ENCODE measurements around the gene NEK4. TPM values are rescaled to one million over a fixed set of nuclear protein-coding genes. Genes with fewer than 3 reads are reported as not detected.

Gene NEK4
- polyA plus RNA-seq (11.1 to 15.2 TPM (median 13.6 TPM) in 3 replicates), polyA minus RNA-seq (10.9 to 19.8 TPM (median 13.8 TPM) in 3 replicates)
- polyA plus RNA-seq (2011; ENCODE audit: low read depth), result 2.5 TPM
- 8.7 and 12.6 TPM in 2 replicates for polyA plus RNA-seq (2011; cell fraction: cytosol; rRNA removed)
- 12.9 and 13.6 TPM in 2 replicates for polyA plus RNA-seq (2011; cell fraction: nucleus; rRNA removed)
- polyA plus RNA-seq (2012; ENCODE audit: low replicate concordance), result 5.3 and 11.4 TPM in 2 replicates
- polyA minus RNA-seq (2011; cell fraction: cytosol; rRNA and poly(A)+ RNA removed), result 16.3 TPM
- polyA minus RNA-seq (2011; cell fraction: nucleus; rRNA and poly(A)+ RNA removed), result 10.4 and 18.8 TPM in 2 replicates

- dilution Hi-C loops (cut with MboI; ENCODE audit: extremely low pct_ligation_motif_present, low sequenced_read_pairs), result no loop called here
Observed at GRCh38 chr3:52770496-52771333, at the start of gene NEK4. NEK4 (minus strand) TSS chr3:52770940; CDS start chr3:52770746, 194 bp downstream.

DNA sequence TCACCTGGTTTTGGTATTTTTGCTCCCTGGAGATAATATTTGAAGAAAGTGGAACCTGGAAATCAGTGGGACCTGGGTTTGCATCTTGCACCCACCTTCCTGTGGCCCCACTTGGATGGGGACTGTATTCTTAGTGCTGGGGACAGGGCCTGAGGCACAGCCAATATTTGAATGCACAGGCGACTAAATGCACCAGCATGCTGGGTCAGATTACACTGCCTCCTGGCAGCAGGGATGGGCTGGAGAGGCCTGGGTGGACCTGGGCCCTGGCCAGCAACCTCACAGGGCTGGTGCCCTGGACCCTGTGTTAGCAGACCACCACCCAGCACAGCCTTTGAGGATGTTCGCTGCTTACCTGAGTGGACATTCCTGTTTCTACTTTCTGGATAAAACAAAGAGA, 49.2 kb upstream of the NEK4 start:
- Histone ChIP-seq H3K36me3 (ENCODE audit: control insufficient read depth in 2 of 2, extremely low read depth in 1 of 2, insufficient read depth in 2 of 2, low read length in 2 of 2) (no peaks in the 10 kb centered on the region), H4K20me1 (ENCODE audit: control insufficient read depth, extremely low read depth, insufficient read depth, low read length) (no peaks in the 10 kb centered on the region), H3K9me3 (ENCODE audit: control insufficient read depth, low read depth, low read length) (no peaks in the 10 kb centered on the region), H3K4me1 (ENCODE audit: control insufficient read depth, extremely low read depth, insufficient read depth, low read length) (no peaks in the 10 kb centered on the region), H3K79me2 (ENCODE audit: control insufficient read depth, insufficient read depth, low read length) (no peaks in the 10 kb centered on the region), H3K27me3 (ENCODE audit: control insufficient read depth, extremely low read depth, insufficient read depth, low read length) (no peaks in the 10 kb centered on the region), H3K4me2 (ENCODE audit: control insufficient read depth, extremely low read depth, insufficient read depth, low read depth, low read length) (no peak overlapping the region), H3K9ac (ENCODE audit: control insufficient read depth, extremely low read depth, insufficient read depth, low read length) (no peak overlapping the region), H2AFZ (ENCODE audit: control insufficient read depth, low read length) (no peak overlapping the region), H3K27ac (ENCODE audit: control insufficient read depth, insufficient read depth, low read length) (no peak overlapping the region), H3K9me1 (ENCODE audit: control insufficient read depth, extremely low read depth, insufficient read depth, low read length) (no peaks in the 10 kb centered on the region), H3K4me3 (ENCODE audit: control insufficient read depth in 2 of 3, extremely low read depth in 1 of 3, insufficient read depth in 2 of 3, low read depth in 1 of 3, low read length in 3 of 3) (no peak overlapping the region)
- dilution Hi-C loops (cut with MboI; ENCODE audit: extremely low pct_ligation_motif_present, low sequenced_read_pairs), result no loop called here
- no peak for DNase-seq (ENCODE audit: low read depth, low spot score)
- no peak for FAIRE-seq
- TF ChIP-seq EZH2 (IDR thresholded peaks at IDR 0.05; ENCODE audit: low read length), result no peak
- TF ChIP-seq CTCF (optimal IDR thresholded peaks at IDR 0.05 in 1 of 3, IDR thresholded peaks at IDR 0.05 in 1 of 3, conservative IDR thresholded peaks at IDR 0.05 in 1 of 3; ENCODE audit: extremely low read depth in 1 of 3, insufficient read depth in 2 of 3, low read length in 3 of 3), result no peak

More at GRCh38 chr3:52770496-52771333, at the start of gene NEK4:
- Histone ChIP-seq H2AFZ (ENCODE audit: control insufficient read depth, low read length) (peak within 1 kb of the TSS; percentile 94), H3K27ac (ENCODE audit: control insufficient read depth, insufficient read depth, low read length) (peak within 1 kb of the TSS; percentile 65), H3K9me3 (ENCODE audit: control insufficient read depth, low read depth, low read length) (no peaks in the 10 kb centered on the region), H3K4me3 (ENCODE audit: control insufficient read depth in 2 of 3, extremely low read depth in 1 of 3, insufficient read depth in 2 of 3, low read depth in 1 of 3, low read length in 3 of 3) (peak within 1 kb of the TSS; percentile 71 to 85 (median 81)), H3K79me2 (ENCODE audit: control insufficient read depth, insufficient read depth, low read length) (peaks cover 16% of the 10 kb centered on the region), H3K27me3 (ENCODE audit: control insufficient read depth, extremely low read depth, insufficient read depth, low read length) (no peaks in the 10 kb centered on the region), H3K4me2 (ENCODE audit: control insufficient read depth, extremely low read depth, insufficient read depth, low read depth, low read length) (peak within 1 kb of the TSS; percentile 96), H3K9ac (ENCODE audit: control insufficient read depth, extremely low read depth, insufficient read depth, low read length) (peak within 1 kb of the TSS; percentile 79), H3K4me1 (ENCODE audit: control insufficient read depth, extremely low read depth, insufficient read depth, low read length) (peaks cover 11% of the 10 kb centered on the region), H3K36me3 (ENCODE audit: control insufficient read depth in 2 of 2, extremely low read depth in 1 of 2, insufficient read depth in 2 of 2, low read length in 2 of 2) (peaks cover 0 to 2% of the 10 kb centered on the region in 2 experiments), H4K20me1 (ENCODE audit: control insufficient read depth, extremely low read depth, insufficient read depth, low read length) (no peaks in the 10 kb centered on the region), H3K9me1 (ENCODE audit: control insufficient read depth, extremely low read depth, insufficient read depth, low read length) (no peaks in the 10 kb centered on the region)
- peak; percentile 32 for DNase-seq (ENCODE audit: low read depth, low spot score)
- TF ChIP-seq CTCF (optimal IDR thresholded peaks at IDR 0.05 in 1 of 3, IDR thresholded peaks at IDR 0.05 in 1 of 3, conservative IDR thresholded peaks at IDR 0.05 in 1 of 3; ENCODE audit: extremely low read depth in 1 of 3, insufficient read depth in 2 of 3, low read length in 3 of 3) (peak in 1 of 3 experiments; percentile 3), EZH2 (IDR thresholded peaks at IDR 0.05; ENCODE audit: low read length) (no peak)
- peak; percentile 48 for FAIRE-seq
